ENCODE measurements around the gene FAM136A. TPM values are rescaled to one million over a fixed set of nuclear protein-coding genes. Genes with fewer than 3 reads are reported as not detected.

Gene FAM136A
- total and polyA plus RNA-seq, 7 donors = 14.1 to 74.5 (median 26.7) TPM

- Histone ChIP-seq H3K4me3 (no peak overlapping the region), H3K27me3 (ENCODE audit: insufficient read depth in 3 of 3, low read length in 2 of 3) (no peaks in the 10 kb centered on the region), H3K4me1 (no peaks in the 10 kb centered on the region), H3K36me3 (ENCODE audit: insufficient read depth in 1 of 2, low read depth in 1 of 2) (no peaks in the 10 kb centered on the region), H3K9me3 (no peaks in the 10 kb centered on the region), H3K27ac (no peak overlapping the region)
- DNase-seq (no peak), ATAC-seq (no peak)
- 80 to 88% (median 85%) methylated on average over 6 of the region's 6 CpGs for WGBS, 3 donors
- intact Hi-C loops (cut with DNase I) = no loop called here
- no peak for TF ChIP-seq CTCF (IDR thresholded peaks at IDR 0.05)
Measured at GRCh38 chr2:70321370-70321769, 19.5 kb upstream of the FAM136A start.

GRCh38 chr2:70314640-70315039 is 12.8 kb upstream of the FAM136A start:
- Histone ChIP-seq H3K27ac (no peak overlapping the region), H3K4me1 (no peaks in the 10 kb centered on the region), H3K27me3 (ENCODE audit: insufficient read depth in 3 of 3, low read length in 2 of 3) (no peaks in the 10 kb centered on the region), H3K9me3 (no peaks in the 10 kb centered on the region), H3K36me3 (ENCODE audit: insufficient read depth in 1 of 2, low read depth in 1 of 2) (no peaks in the 10 kb centered on the region), H3K4me3 (no peak overlapping the region)
- no peak for ATAC-seq
- no peak for TF ChIP-seq CTCF (IDR thresholded peaks at IDR 0.05)
- intact Hi-C loops (cut with DNase I) = no loop called here
- DNase-seq = no peak
- WGBS, 3 donors = 35 to 68% (median 52%) methylated on average over 1 of the region's 1 CpG

- H3K27me3 ChIP-seq (ENCODE audit: insufficient read depth in 3 of 3, low read length in 2 of 3) = no peaks in the 10 kb centered on the region
- intact Hi-C loops (cut with DNase I) = no loop called here
- H3K4me3 ChIP-seq = no peak overlapping the region
- 77 to 96% (median 80%) methylated on average over 1 of the region's 1 CpG for WGBS, 3 donors
- H3K36me3 ChIP-seq (ENCODE audit: insufficient read depth in 1 of 2, low read depth in 1 of 2) = no peaks in the 10 kb centered on the region
- no peak for TF ChIP-seq CTCF (IDR thresholded peaks at IDR 0.05)
- no peak for DNase-seq
- no peak overlapping the region for H3K27ac ChIP-seq
- H3K9me3 ChIP-seq = no peaks in the 10 kb centered on the region
- no peak for ATAC-seq
- H3K4me1 ChIP-seq = no peaks in the 10 kb centered on the region
Measured at GRCh38 chr2:70312560-70312959, 10.7 kb upstream of the FAM136A start.

GRCh38 chr2:70310899-70311298 is 9.0 kb upstream of the FAM136A start:
- no peak overlapping the region for H3K4me3 ChIP-seq
- H3K4me1 ChIP-seq = no peaks in the 10 kb centered on the region
- 44 to 80% (median 63%) methylated on average over 3 of the region's 3 CpGs for WGBS, 3 donors
- no peak for TF ChIP-seq CTCF (IDR thresholded peaks at IDR 0.05)
- no peaks in the 10 kb centered on the region for H3K27me3 ChIP-seq (ENCODE audit: insufficient read depth in 3 of 3, low read length in 2 of 3)
- intact Hi-C loops (cut with DNase I) = no loop called here
- no peaks in the 10 kb centered on the region for H3K36me3 ChIP-seq (ENCODE audit: insufficient read depth in 1 of 2, low read depth in 1 of 2)
- no peak for DNase-seq
- no peak for ATAC-seq
- no peaks in the 10 kb centered on the region for H3K9me3 ChIP-seq
- H3K27ac ChIP-seq = no peak overlapping the region

- no peaks in the 10 kb centered on the region for H3K9me3 ChIP-seq
- intact Hi-C loops (cut with DNase I) = no loop called here
- no peaks in the 10 kb centered on the region for H3K27me3 ChIP-seq (ENCODE audit: insufficient read depth in 3 of 3, low read length in 2 of 3)
- H3K27ac ChIP-seq = no peak overlapping the region
- 66 to 79% (median 71%) methylated on average over 3 of the region's 3 CpGs for WGBS, 3 donors
- peaks cover 7% of the 10 kb centered on the region for H3K4me1 ChIP-seq
- TF ChIP-seq CTCF (IDR thresholded peaks at IDR 0.05) = no peak
- ATAC-seq (no peak), DNase-seq (no peak)
- H3K4me3 ChIP-seq = no peak overlapping the region
- H3K36me3 ChIP-seq (ENCODE audit: insufficient read depth in 1 of 2, low read depth in 1 of 2) = peaks cover 0 to 2% of the 10 kb centered on the region in 2 donors
Measured at GRCh38 chr2:70305531-70305930, 3.7 kb upstream of the FAM136A start.

All from psoas muscle (tissue), 8 donors.